SU-DHL-6 (cell line): ENCODE results near the gene POLE.

Experiments used
- H2AFZ ChIP-seq: fragments of 200-600 bp; sonication (generic); 2 replicates; pipeline ENCODE4 v1.6.1; 2014; ENCODE audit warnings: low read depth, mild to moderate bottlenecking, moderate library complexity, mixed read lengths, antibody characterized with exemption, low read length; ENCODE audit not compliant: severe bottlenecking
- H3F3A ChIP-seq: fragments of 200-600 bp; shearing (Covaris generic); 2 replicates; pipeline ENCODE4 v1.6.0; 2016; ENCODE audit warnings: antibody characterized with exemption, mild to moderate bottlenecking; ENCODE audit not compliant: insufficient read depth
- H3K27ac ChIP-seq: fragments of 200-600 bp; sonication (generic); 2 replicates; pipeline ENCODE4 v1.5.1; 2016; ENCODE audit warnings: low read depth, mild to moderate bottlenecking, low read length, moderate library complexity, mixed read lengths
- H3K27me3 ChIP-seq: fragments of 200-600 bp; sonication (generic), shearing (Covaris generic); 2 replicates; pipeline ENCODE4 v1.6.0; 2014; ENCODE audit warnings: mild to moderate bottlenecking, low read length
- H3K36me3 ChIP-seq: fragments of 200-600 bp; sonication (generic); 2 replicates; pipeline ENCODE4 v1.6.1; 2014; ENCODE audit warnings: mild to moderate bottlenecking, low read length, mixed read lengths
- H3K4me2 ChIP-seq: fragments of 300-600, 200-600 bp; shearing (Covaris generic), sonication (generic); 2 replicates; pipeline ENCODE4 v1.6.0; 2014; ENCODE audit warnings: low read length, low read depth, mild to moderate bottlenecking; ENCODE audit not compliant: poor library complexity, severe bottlenecking
- H3K4me3 ChIP-seq: fragments of 200-600 bp; sonication (generic); 2 replicates; pipeline ENCODE4 v1.5.1; 2014; ENCODE audit warnings: antibody characterized with exemption, low read length, mild to moderate bottlenecking, mixed read lengths; ENCODE audit not compliant: insufficient read depth, poor library complexity, severe bottlenecking
- H3K79me2 ChIP-seq: fragments of 200-600 bp; sonication (generic); 2 replicates; pipeline ENCODE4 v1.6.1; 2014; ENCODE audit warnings: mild to moderate bottlenecking, low read length, moderate library complexity; ENCODE audit not compliant: insufficient read depth
- H3K9ac ChIP-seq: fragments of 200-600 bp; sonication (generic); 2 replicates; pipeline ENCODE4 v1.7.0; 2014; ENCODE audit warnings: mild to moderate bottlenecking, low read length
- H3K9me2 ChIP-seq: fragments of 200-600 bp; sonication (generic); replicated peaks from 2 replicates; pipeline ENCODE4 v1.6.1; 2014; ENCODE audit warnings: low read length; ENCODE audit not compliant: insufficient read depth
- H3K9me3 ChIP-seq: fragments of 200-600 bp; sonication (generic); 2 replicates; pipeline ENCODE4 v1.6.1; 2014; ENCODE audit warnings: low read length, mixed read lengths; ENCODE audit not compliant: insufficient read depth
- H4K20me1 ChIP-seq: fragments of 200-600 bp; sonication (generic); 2 replicates; pipeline ENCODE4 v1.6.1; 2014; ENCODE audit warnings: low read depth, mild to moderate bottlenecking, antibody characterized with exemption, low read length, moderate library complexity, mixed read lengths
- CTCF ChIP-seq: fragments of 200-600 bp; sonication (generic); IDR thresholded peaks from one replicate; pipeline ENCODE4 v1.5.1; 2017; ENCODE audit warnings: antibody characterized with exemption, mild to moderate bottlenecking, low read length, moderate library complexity; ENCODE audit not compliant: insufficient read depth, poor library complexity, severe bottlenecking
- EZH2phosphoT487 ChIP-seq: fragments of 200-600 bp; sonication (generic), shearing (Covaris generic); conservative IDR thresholded peaks from 2 replicates; pipeline ENCODE4 v1.6.1; 2018; ENCODE audit warnings: mild to moderate bottlenecking, antibody characterized with exemption, low read length, moderate library complexity, mixed read lengths

Gene POLE

GRCh38 chr12:132674561-132674960, 12.6 kb downstream of the POLE start:
- Histone ChIP-seq H3K79me2 (peaks cover 10% of the 10 kb centered on the region; the same call in 1 of the 2 replicates), H3K36me3 (no peaks in the 10 kb centered on the region; the same call in 1 of the 2 replicates), H3K9ac (no peak overlapping the region), H2AFZ (no peak overlapping the region), H3K27ac (no peak overlapping the region), H3K4me3 (no peak overlapping the region), H3K9me2 (no peaks in the 10 kb centered on the region), H3F3A (no peaks in the 10 kb centered on the region), H3K9me3 (no peaks in the 10 kb centered on the region), H4K20me1 (no peaks in the 10 kb centered on the region), H3K27me3 (no peaks in the 10 kb centered on the region), H3K4me2 (no peak overlapping the region)
- no peak for TF ChIP-seq EZH2phosphoT487
- TF ChIP-seq CTCF, result no peak

DNA sequence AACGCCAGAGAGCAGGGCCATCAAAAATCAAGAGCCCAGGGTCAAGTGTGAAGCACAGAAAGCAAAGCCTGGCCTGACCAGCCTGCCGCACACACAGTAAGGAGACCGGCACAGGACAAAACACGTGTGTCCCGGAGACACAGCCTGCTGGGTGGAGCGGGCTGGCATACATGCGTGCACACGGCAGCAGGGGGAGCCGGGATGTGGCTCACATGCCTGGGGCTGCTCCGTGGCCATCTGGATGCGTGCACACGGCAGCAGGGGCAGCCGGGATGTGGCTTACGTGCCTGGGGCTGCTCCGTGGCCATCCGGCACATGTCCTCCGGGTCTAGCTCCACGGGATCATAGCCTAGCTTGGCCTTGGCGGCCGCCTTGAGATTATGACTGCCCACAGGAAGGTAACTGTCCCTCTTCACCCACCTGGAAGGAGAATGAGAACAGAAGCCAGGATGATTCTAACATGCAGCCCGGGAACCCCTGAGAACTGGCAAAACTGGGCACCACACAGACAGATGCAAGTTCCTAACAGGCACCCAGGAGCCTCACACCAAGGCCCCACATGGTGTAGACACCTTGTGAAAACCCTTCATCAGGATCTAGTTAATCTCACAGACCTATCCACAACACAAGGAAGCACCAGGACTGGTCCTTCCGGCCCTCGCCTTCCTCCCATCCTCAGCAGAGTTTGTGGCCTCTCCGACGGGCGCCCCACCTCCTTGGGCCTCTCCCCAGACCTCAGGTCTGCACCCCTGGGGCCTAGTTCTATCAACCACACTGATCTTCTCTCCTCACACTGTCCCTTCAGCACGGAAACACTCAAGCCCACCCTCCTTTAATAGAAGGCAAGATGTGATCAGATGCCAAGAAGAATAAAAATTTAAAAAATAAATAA, 13.6 kb downstream of the POLE start:
- H3F3A ChIP-seq, result no peaks in the 10 kb centered on the region
- TF ChIP-seq EZH2phosphoT487 (no peak), CTCF (no peak)
- no peaks in the 10 kb centered on the region for H4K20me1 ChIP-seq
- no peak overlapping the region for H3K4me3 ChIP-seq
- H3K27me3 ChIP-seq, result no peaks in the 10 kb centered on the region
- 0 out of 2 replicates have a peak, but pooled peaks cover 1% of the 10 kb centered on the region for H3K79me2 ChIP-seq
- H3K9me2 ChIP-seq, result no peaks in the 10 kb centered on the region
- no peak overlapping the region for H3K9ac ChIP-seq
- H2AFZ ChIP-seq, result no peak overlapping the region
- H3K4me2 ChIP-seq, result no peak overlapping the region
- no peak overlapping the region for H3K27ac ChIP-seq
- H3K36me3 ChIP-seq, result no peaks in the 10 kb centered on the region; the same call in 1 of the 2 replicates
- no peaks in the 10 kb centered on the region for H3K9me3 ChIP-seq

- Histone ChIP-seq H3K79me2 (no peaks in the 10 kb centered on the region), H3K9me2 (no peaks in the 10 kb centered on the region), H3K9ac (no peak overlapping the region), H3K9me3 (no peaks in the 10 kb centered on the region), H4K20me1 (no peaks in the 10 kb centered on the region), H3K27me3 (no peaks in the 10 kb centered on the region), H2AFZ (no peak overlapping the region), H3F3A (no peaks in the 10 kb centered on the region), H3K4me2 (no peak overlapping the region), H3K27ac (no peak overlapping the region), H3K36me3 (no peaks in the 10 kb centered on the region; the same call in 1 of the 2 replicates), H3K4me3 (no peak overlapping the region)
- TF ChIP-seq EZH2phosphoT487 (no peak), CTCF (no peak)
Observed at GRCh38 chr12:132672678-132673077, 14.5 kb downstream of the POLE start.
